SHP77 treated with DMSO at 0.1 percent for 48 hours (cell line): ENCODE results near the gene KPNA1.

Source experiments
- DNase-seq: peaks from one replicate; lab custom pipeline; 2025; lab: John Stamatoyannopoulos, UW

Gene KPNA1

DNA sequence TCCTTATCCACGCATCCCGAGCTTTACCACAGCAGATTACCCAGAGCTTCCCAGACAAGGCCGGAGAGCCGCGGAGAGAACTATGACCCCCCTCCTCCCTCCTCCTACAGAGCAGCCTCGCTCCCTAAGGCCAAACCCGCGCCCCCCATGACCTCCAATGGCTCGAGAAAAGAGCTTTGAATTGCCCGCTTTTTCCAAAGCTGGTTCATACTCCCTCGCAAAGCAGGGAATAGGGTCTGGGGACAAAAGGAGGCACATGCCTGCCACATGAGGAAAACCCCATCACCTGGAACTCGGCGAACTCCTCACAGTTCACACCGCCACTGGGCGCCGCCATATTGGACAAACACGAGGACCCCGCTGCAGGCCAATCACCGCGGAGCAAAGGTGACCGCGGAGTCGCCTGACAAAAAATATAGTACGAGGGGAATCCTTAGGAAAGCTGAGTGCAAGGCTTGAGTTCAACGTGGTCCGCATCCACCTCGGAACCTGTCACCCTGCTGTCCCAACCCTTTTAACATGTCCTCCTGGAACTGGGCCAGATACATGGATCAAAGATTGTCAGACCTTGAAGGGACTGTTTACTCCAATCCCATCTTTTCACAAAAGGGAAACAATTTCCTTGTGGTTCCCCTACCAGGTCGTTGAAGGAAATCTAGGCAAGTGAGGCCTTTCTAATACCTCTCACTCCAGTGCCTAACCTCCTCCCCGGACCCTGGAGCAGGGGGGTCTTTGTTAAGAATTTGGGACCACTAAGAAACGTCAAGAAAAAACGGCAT lies 131.7 kb downstream of the KPNA1 start, which contains the start of gene MIX23:
TSS of gene MIX23 (minus strand) at position 344 of the 779 bp plus-strand sequence. CDS start at position 337, 7 bp downstream.
- DNase-seq = peak; percentile 88

DNA sequence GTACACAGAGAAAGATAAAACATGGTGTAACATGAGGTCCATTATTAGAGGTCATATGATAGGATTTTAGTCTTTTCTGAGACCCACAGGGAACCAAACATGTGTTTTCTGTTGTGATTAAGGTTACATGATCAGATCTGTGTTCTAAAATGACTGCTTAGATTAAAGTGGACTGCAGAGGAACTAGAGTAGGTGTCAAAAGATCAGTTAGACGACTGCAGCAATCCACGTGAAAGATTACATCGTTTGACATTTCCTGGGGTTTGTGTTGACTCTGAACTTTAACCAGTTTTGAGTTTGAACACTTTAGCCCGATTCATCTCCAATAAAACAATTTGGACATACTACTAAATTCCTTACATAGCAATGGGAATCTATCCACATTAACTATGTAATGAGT lies 136.8 kb downstream of the KPNA1 start:
- no peak for DNase-seq

DNA sequence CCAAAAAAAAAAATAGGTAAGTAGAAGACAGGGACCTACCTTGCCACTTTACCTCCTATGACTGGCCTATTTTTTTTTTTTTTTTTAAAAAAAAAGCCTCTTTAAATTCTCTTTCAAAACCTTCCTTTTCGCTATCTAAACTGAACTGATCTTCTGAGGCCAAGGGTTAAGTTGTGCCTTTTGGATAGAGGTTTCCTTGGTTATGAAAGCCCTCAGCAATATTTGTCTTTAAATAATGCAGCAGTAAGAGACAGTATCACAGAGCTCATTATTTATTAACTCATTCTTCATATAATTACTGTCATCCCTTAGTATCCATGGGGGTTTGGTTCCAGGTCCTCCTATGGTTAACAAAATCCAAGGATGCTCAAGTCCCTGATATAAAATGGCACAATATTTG lies 140.7 kb downstream of the KPNA1 start:
- DNase-seq = no peak
